NCI-H1048 (cell line): ENCODE data around the gene SSTR4.

Experiments used
- DNase-seq: peaks from one replicate; lab custom pipeline; 2025; lab: John Stamatoyannopoulos, UW

SSTR4 gene

GRCh38 chr20:23046431-23046830 lies 11.3 kb downstream of the SSTR4 start:
- no peak for DNase-seq

GRCh38 chr20:23047001-23047737 lies 12.1 kb downstream of the SSTR4 start:
- DNase-seq = no peak

- no peak for DNase-seq
Measured at GRCh38 chr20:23047738-23048214, 12.7 kb downstream of the SSTR4 start.

DNA sequence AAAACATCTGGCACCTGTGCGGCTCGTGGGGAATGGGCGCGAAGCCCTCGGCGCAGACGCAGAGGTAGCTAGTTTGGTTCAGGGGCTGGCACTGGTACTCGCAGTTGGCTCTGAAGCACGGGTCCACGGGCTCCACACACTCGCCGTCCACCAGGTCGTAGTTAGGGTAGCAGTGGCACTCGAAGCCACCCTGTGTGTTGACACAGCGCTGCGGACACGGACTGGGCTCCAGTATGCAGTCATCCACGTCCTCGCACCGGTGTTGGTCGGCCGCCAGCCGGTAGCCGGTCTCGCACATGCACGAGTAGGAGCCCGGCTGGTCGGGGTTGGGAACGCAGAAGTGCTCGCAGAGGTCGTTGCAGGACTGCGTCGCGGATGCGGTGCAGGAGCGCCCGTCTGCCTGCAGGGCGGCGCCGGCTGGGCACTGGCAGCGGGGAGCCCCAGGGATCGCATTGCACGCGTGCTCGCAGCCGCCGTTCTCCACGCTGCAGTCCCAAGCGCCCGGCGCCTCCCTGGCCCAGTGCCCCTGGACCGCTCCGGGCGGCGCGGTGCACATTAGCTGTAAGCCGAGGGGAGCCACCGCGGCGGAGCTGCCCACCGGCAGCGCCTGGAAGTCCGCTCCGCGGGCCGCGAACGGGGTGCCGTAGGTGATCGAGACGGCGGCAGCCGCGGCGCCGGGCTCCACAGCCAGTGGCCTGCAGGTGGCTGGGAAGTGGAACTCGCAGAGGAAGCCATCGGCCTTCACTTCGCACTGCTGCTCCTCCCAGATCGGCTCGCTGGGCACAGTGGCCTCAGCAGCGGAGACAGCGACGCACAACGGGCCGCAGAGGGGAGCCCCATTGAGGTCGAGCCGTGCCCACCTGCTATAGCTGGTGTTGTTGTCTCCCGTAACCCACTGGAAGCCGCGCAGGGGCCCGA lies 13.4 kb downstream of the SSTR4 start:
- DNase-seq = no peak

DNA sequence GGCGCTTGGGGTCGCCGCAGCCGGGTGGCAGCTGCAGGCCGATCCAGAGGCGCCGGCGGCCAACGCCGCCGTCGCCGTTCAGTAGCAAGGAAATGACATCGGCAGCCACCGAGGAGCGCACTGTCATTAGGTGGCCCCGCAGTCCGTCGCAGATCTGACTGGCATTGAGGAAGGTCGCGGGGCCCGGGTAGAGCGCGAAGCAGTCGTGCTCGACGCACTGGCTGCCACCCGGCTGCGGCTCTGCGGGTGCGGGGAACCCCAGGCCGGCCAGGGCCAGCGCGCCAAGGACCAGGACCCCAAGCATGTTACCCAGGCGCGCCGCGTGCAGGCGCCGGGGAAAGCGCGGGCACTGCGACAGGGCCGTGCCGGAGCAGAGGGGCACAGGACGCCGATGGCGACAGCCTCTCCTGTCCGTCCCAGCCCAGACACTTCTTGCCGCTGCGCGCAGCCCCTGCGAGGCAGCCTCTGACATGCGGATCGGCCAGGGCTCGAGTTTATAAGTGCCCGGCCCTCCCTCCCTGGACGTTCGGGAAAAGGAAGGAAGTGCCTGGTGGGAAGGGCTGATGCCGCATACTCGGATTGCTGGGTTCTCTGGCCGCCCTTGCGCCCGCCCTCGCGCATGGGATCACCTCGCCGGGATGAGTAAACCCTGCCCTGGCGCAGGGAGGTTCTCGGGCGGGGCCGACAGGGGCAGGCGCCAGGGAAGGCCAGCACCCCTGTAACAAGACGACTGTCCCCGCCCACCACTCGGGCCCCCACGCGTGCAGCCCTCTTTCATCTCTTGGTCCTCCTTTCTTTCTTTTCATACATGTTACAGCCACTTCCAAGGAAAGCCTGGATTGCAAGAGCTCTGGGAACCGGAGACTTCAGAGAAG lies 14.3 kb downstream of the SSTR4 start, which contains the start of gene THBD:
Gene THBD, minus strand, starts transcription at position 472 of the 875 bp plus-strand sequence. Its CDS starts 168 bp downstream, at position 304.
- DNase-seq = no peak

GRCh38 chr20:23050076-23050838 lies 15.1 kb downstream of the SSTR4 start:
- no peak for DNase-seq

DNA sequence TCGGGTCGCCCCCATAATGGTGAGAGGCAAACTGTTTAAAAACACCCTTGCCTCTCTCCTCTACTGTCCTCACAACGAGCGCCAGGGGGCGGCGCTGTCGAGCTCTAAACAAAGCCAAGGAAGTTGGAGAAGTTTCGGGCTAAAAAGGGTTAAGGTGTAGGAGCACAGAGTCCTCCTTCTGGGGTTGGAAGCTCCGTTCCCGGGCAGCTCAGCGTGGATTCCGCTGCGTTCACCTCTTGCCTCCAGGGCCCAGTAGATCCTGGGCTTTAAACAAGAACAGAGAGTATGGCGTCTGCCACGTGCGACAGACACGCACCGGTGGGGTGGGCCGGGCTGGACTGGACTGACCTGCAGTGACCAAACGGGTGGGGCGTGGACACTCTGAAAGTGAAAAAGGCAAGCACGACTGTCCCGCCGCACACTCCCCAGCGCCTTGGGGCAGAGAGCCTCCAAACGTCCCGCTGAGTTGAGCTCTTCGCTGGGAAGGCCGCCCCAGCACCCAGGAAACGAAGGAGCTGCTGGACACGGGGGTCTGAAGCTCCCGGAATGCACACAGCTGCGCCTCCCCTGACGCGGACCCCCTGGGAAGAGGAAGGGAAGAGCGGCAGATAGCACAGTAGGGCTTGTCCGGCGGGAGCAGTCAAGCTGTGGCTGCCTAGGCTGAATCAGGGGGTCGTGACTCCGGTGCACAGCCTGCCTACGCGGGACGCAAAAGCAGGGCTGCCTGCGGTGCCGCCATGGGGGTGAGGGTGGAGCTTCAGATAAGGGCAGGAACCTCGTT lies 15.9 kb downstream of the SSTR4 start:
- DNase-seq = no peak

DNA sequence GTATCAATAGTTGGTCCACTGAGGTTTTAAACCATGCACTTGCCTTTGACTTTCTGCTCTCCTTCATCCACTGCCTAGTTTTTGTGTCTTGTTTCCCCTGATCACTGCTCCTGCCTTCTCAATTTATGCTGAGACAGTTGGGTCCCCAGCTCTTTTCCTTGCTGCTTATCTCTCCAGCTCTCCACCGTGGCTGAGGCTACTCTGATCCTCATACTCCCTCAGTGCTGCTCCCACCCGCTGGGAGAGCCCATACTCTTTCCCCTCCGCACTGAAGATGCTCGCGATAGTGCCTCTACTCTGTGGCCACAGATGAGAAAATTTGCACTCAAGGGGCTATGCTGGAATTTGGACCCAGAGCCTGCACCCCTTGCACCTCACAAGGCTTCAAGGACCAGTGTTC lies 17.8 kb downstream of the SSTR4 start:
- DNase-seq = no peak

DNA sequence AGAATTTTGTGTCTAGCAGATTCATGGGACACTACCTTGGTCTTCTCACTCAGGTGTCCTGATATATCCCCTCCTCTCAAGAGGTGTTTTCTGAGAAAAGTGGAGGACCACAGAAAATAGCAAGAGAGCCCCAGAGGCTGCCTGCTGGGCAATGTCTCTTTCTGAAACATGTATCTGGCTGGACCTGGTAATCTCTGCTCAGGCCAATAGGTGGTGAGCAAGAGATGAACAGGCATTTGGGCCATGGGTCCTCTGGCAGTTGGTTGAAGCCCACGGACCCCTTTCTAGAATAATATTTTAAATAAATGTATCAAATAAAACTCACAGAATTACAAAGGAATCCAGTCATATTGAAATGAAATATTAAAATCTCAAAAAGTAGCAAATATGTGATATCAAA lies 23.1 kb downstream of the SSTR4 start:
- DNase-seq = no peak

DNA sequence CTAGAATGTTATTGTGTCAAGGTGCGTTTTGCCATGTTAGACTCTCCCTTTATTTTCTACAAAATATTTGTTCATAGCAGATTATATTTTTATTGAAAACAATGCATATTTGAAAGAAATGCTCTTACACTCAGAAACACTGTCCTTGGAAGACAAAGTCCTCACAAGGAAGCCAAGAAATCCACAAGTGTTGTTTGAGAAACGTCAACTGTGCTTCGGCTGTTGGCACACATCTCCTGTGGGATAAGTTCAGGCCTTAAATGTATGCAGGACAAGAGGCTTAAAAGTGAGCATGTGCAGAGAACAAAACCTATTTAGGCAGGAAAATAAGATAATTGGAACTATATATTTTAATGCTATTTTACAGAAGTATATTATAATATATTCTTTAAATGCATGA lies 23.9 kb downstream of the SSTR4 start:
- DNase-seq = no peak

DNA sequence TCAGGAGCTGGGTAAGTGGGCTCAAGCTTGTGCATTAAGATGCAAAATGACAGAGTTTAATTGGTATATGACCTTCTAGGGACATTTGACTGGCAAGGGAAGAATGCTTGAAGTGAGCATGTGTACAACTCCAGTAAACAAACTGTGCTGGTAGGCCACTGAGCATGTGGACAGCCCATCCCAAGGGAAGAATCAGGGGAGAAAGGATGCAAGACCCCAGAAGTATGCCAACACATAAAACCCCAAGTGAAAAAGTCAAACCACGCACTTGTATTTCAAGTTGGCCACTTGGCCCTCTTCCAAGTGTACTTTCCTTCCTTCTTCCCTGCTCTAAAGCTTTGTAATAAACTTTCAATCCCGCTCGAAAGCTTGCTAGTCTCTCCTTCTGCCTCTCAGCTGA lies 24.7 kb downstream of the SSTR4 start:
- no peak for DNase-seq

- no peak for DNase-seq
Measured at GRCh38 chr20:23060629-23061028, 25.5 kb downstream of the SSTR4 start.

DNA sequence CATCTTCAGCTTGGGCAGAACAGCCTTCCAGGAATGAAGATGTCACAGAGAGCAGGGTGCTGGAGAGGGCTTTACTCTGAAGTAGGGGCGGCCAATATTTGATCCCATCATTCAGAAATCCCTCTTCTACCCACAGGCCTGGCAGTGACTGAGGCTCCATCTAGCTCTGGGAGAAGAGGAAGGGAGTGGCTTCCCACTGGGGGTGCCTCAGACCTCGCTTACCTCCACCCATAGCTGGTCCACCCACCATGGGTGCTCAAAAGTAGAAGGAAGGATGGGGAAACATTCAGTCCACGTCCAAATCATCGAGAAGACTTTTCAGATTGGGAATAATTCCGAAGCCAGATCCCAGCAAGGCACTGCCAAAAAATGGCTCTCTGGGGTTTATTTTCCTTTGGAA lies 26.1 kb downstream of the SSTR4 start:
- no peak for DNase-seq

- DNase-seq = no peak
Measured at GRCh38 chr20:23061734-23062561, 26.8 kb downstream of the SSTR4 start.

DNA sequence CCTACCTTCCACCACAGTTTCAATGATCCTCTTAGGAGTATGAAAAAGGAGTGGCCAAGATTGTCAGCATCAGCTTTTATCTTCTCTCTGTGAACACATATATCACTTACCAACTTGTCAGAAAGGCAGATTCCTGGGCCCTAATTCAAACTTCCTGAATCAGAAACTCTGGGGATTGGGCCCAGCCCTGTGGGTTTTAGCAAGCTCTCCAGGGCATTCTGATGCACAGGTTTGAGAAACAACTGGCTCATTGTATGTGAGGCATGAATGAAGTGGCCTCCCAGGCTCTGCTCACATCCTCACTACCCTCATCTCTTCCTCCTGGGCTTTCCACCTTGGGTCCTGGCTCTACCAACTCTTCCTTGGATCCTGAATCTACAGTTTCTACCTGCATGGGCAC lies 27.5 kb downstream of the SSTR4 start:
- DNase-seq = no peak

DNA sequence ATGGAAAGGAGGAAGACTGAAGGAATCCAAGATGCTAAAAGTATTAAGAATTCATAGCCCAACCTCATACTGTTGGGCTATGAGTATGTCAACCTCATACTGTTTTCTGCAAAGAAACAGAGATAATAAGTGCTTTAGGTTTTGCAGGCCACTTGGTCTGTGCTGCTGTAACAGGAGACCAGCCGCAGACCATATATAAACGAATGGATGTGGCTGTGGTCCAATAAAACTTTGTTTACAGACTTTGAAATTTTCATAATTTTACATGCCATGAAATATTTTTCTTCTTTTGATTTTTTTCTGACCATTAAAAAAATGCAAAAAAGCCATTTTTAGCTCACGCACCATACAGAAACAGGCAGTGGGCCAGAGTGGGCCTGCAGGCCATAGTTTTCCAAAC lies 28.1 kb downstream of the SSTR4 start:
- DNase-seq = no peak

GRCh38 chr20:23063581-23063980 lies 28.5 kb downstream of the SSTR4 start:
- no peak for DNase-seq

GRCh38 chr20:23065266-23066201 lies 30.4 kb downstream of the SSTR4 start:
- no peak for DNase-seq
